Activated CD4-positive, alpha-beta T cell treated with anti-CD3 and anti-CD28 coated beads, Interleukin-2, Interleukin-6, amounts not matched to agents 100 ng/mL and 50 ng/mL, durations not matched to agents 16 hours and 8 hours (primary cell): ENCODE measurements around the gene GH2.
"Not testable (repeated sequence)": the region's sequence is repeated elsewhere in the genome, so short reads cannot be mapped to it uniquely, and the experiment has no call there.

ENCODE experiments used
- DNase-seq: peaks from one replicate; pipeline ENCODE4 v3.0.0-alpha.2; 2020

Gene GH2

DNA sequence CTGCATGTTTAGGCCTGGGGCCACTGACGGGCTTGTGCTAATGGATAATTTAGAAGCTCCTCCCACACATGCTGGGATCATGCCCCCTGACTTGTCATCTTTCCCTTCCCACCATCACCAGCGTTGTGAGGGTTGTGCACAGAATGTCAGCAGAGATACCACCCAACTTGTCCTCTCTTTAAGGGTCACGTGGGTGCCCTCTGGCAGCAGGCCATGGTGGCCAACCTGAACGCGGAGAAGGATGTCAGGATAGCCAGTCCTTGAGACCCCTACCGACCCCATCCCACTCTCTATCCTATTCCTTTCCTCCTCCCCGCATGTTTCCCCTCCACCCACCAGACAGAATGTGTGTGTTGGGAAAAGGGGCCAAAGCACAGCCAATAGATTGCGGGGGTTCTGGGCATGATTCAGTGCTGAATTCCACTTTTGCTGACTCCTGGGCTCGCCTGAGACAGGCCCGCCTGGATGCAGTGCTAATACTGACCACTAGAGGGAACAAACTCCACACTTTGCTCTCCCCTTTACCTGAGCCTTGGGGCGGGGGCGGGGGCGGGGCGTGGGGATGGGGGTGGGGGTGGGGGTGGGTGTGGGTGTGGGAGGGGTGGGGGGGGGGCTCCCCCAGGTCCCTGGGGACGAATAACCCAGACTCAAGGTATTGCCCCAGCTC, at the start of gene GH2:
GH2 (minus strand) TSS at position 10 of the 667 bp plus-strand sequence. CDS start 143 bp downstream, outside the sequence.
- peak; percentile 70 for DNase-seq

DNA sequence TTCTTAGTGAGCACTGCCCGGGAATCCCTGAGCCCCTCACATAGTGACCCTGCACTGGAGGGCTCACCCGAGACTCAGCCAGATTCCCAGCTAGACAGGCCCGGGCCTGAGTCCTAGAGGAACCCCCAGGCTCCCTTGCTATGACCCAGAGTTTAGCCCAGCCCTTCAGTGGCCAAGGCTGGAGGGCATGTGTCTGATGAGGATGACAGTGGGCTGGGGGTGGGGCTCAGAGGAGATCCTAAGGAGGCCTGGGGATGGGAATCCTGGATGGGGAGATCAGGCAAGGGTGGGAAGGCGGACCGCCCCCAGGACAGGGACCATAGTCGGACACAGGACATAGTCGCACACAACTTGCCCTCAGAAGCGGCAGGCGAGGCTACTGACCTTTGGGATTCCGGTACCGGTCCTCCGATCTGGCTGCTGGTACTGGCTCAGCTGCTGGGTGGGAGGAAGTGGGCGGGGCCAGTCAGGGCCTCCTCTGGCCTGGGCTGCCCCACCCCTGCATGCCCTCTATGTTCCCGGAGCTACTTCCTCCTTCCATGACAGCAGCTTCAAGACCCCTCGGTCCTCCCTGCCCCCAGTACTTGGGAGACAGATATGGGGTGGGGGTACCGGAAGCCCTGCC, 49.3 kb upstream of the GH2 start:
- peak; percentile 66 for DNase-seq

DNA sequence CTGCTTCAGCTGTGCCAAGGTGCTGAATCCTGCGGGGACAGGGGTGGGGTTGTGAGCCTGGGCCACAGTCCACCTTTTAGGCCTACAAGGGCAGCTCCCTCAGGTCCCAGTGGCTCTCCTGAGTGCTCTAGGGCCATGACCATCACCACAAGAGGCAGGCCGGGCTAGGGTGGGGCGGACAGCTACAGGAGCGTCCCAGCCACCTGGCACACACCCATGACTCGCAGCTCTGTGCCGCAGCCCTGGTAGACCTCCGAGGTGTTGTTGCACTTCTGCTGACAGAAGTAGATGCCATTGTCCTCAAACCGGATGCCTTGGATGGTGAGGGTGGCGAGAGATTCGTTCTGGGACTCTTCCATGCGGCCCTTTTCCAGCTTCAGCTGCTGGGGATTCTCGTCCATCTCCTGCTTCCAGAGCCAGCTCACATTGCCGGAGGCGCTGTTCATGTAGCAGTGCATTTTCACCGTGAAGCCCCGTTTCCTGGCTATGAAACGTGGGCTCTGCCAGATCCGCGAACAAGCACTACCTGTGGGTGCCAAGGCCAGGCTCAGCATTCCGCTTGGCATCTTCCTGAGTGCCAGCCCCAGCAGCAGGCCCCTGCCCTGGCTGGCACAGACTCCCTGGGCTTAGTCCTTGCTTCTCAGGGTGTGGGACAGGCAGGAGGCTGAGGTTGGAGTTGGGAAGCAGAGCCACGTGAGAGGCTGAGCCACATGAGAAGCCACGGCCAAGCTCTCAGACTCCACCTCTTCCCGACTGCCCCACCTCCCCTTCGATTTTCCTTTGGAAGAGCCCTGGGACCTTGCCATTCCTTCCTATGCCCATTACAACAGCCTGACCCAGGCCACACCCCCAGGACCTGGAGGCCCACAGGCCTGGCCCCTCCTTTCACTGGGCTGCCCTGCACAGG, 48.4 kb upstream of the GH2 start:
- no peak for DNase-seq

DNA sequence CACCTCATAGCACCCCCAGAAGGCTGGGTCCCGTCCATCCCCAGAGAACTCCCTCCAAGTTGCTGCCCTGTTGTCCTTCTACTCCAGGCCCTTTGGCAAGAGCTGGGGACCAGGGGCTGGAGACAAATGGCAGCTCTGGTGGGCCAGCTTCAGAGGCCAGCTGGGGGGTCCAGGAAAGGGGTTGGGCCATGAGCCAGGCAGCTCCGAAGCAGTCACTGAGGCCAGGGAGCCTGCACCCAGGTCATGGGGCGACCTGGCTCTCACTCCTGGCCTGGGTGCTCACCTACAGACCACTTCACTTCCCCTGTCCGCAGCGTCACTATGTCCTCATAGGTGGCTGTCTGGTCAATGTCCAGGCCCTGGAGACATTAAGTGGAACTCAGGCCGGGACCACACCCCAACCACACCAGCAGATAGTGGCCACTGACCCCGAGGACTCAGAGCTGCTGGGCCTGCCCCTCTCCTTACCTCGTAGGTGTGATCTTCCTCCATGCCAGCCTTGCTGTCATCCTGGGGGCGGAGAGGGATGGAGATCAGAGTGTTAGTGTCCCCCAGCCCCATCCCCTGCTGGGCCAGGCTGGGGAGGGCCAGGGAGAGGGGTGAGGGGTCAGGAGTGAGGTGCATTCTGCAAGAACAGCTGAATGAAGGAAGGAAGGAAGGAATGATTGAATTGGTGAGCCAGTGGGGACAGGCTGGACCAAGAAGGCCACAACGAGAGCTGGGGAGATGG, 47.4 kb upstream of the GH2 start:
- DNase-seq: no peak

DNA sequence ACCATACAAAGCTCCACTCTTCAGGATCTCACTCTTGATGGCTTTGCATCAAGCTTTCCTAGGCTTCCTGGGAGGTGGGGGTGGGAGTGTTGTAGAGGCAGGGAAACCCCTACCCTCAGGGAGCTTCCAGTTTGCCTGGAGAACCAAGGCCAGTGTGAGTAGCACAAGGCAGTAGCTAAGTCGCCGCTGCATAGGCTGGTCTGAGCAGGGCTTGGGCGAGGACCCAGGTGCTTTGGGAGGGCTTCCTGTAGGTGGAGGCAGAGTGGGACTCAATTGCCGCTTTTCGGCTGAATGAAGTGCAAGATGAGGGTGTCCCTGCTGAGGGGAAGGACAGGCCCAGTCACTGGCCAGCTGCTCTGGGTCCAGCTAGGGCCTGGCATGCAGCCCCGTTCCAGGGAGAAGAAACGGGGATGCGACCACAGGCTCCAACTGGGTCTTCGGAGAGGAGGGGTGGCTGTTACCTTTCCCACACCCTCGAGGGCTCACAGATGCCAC, 46.5 kb upstream of the GH2 start:
- no peak for DNase-seq

DNA sequence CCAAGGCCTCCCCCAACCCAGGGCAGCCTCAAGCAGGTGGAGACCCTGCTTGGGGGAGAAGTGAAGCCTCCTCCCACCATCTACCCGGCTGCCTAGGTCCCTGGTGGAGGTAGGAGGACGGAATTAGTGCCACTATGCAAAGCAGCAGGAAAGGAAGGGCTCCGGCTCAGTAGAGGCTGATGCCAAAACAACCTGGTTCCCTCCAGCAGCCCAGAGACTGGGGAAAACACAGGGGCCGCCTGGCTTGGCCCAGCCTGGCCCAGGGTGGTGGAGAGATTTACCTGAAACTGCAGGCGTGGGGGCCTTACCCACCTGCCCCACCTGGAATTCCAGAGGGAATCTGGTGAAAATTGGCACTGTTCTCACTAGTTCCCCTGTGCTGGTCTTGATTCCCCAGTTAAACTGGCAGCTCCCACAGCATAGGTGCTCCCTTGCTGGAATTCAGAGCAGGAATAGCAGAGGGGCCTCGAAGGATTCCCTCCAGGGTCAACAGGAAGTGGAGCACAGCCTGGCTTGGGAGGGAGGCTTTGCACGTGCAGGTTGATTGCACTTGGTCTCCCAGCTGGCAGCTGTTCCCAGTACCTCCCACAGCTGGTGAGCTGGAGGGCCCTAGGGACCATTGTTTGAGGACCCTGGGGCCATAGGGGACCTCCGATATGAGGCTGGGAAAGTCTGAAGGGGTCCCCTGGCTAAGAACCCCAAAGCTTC, 45.9 kb upstream of the GH2 start:
- DNase-seq: no peak

DNA sequence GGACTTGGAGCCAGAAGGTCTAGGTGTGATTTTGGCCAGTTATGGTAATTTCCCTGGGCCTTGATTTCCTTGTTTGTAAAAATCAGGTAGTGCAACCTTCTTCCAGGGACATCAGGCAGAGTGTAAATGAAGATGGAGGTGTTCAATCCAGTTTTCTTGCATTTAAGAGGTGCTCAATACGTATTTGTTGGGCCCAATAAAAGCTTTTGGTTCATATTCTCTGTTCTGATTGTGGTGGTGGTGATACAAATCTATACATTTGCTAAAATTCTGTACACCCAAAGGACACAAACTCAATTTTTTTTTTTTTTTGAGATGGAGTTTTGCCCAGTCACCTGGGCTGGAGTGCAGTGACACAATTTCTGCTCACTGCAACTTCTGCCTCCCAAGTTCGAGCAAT, 44.4 kb upstream of the GH2 start:
- DNase-seq: no peak

DNA sequence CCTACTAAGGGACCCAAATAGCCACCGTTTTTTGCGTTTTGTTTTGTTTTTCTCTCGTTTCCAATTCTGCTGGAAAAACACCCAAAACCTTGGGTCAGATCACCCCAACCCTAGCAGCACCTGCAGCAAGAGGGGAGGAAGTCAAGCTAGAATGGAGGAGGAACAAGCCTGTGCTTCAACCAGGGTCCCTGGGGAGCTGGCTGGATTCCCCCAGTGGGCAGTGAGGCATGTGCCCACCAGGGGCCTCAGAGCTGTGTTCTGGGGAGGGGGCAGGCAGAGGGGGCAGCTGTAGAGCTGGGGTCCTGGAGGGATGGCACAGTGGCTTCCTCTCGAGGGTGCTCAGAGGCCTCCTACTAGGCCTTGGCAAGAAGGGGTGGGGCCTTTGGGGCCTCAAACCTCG, 43.9 kb upstream of the GH2 start:
- no peak for DNase-seq

DNA sequence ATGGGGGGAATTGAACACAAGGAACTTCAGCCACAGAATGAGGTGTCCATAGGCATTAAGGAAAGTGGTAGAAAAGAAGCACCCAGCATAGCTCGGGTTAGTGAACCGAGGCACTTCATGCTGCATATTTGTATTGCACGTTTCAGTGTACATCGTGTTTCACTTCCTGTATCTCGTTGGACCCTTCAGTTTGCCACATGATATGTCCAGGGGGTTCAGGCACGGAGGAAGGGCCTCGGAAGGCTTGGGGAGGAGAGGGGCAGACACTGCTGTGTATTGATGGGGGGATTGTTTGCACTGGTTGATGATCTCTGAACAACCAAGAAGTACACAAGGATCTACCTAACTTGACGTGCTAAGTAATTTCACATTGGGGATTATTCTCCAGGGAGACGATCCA, 40.7 kb upstream of the GH2 start:
- DNase-seq: not testable (repeated sequence)

DNA sequence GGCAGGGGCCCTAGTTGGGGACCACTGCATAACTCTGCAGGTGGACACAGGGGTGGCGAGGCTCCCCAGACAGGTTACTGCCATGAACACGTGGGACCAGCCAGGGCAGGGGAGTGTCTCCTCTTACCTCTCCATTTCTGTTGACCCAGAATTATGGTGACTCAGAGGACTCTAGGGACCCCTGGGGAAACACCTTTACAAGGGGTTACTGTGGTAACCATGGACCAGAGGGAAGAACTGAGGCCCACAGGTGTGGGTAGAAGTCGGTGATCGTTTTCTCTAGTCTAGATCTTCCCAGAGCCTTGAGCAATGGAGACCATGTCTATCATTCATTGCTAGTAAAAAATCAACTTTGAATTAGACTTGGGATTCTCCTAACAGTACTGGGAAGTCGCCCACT, 39.0 kb upstream of the GH2 start:
- DNase-seq: not testable (repeated sequence)

DNA sequence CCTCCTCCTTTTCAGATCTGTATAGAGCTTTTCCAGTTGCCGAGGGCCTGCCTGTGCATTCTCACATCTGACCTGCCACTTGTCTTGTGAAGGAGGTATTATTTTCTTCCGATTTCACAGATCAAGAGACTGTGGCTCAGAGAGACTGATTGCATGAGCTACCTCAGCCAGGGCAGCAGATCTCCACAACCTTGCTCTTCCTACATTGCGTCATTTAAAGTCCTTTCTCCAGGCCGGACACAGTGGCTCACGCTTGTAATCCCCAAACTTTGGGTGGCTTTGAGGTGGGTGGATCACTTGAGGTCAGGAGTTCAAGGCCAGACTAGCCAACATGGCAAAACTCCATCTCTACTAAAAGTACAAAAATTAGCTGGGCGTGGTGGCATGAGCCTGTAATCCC, 38.3 kb upstream of the GH2 start:
- DNase-seq: not testable (repeated sequence)

DNA sequence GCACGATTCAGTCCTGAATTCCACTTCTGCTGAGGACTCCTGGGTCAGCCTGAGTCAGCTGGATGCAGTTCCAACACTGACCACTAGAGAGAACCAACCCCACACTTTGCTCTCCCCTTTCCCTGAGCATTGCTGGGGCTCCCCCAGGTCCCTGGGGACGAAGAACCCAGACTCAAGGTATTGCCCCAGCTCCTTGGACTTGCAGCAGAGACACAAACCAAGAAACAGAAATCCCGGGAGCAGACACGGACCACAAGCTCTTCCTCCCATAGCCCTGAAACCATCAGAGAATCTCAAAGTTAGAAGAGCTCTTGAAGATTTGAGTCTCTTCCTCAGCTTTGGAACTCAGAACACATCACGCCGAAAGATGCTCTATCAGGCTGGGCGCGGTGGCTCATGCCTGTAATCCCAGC, 37.6 kb upstream of the GH2 start:
- DNase-seq: peak; percentile 81

DNA sequence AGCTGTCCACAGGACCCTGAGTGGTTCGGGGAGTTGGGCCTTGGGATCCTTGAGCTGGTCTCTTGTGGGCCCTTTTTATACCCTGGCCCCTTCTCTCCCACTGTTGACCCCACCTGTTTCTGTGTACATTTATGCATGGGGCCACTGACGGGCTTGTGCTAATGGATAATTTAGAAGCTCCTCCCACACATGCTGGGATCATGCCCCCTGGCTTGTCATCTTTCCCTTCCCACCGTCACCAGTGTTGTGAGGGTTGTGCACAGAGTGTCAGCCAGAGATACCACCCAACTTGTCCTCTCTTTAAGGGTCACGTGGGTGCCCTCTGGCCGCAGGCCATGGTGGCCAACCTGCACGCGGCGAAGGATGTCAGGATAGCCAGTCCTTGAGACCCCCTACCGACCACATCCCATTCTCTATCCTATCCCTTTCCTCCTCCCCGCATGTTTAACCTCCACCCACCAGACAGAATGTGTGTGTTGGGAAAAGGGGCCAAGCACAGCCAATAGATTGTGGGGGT, 37.1 kb upstream of the GH2 start, which contains the start of gene GH1:
GH1 (minus strand) TSS at position 51 of the 517 bp plus-strand sequence. CDS start 63 bp downstream, outside the sequence.
- not testable (repeated sequence) for DNase-seq

DNA sequence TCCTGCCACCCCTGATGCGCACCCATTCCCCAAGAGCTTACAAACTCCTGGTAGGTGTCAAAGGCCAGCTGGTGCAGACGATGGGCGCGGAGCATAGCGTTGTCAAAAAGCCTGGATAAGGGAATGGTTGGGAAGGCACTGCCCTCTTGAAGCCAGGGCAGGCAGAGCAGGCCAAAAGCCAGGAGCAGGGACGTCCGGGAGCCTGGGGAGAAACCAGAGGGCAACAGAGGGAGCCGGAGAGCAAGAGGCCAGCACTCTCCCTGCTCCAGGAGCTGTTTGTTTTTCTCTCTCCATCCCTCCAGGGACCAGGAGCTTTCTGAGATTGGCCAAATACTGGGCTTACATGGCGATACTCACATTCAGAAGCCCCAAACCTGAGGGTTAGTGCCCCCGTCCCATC, 36.6 kb upstream of the GH2 start:
- DNase-seq: no peak

DNA sequence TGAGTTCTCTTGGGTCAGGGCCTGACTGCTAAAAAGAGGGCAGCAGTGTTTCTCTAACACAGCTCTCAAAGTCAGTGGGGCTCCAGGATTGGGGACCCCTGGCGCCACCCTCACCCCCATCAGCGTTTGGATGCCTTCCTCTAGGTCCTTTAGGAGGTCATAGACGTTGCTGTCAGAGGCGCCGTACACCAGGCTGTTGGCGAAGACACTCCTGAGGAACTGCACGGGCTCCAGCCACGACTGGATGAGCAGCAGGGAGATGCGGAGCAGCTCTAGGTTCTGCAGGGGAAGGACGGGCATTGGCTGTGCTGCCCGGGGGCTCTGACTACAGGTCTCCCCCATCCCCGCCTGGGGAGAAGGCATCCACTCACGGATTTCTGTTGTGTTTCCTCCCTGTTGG, 35.9 kb upstream of the GH2 start:
- no peak for DNase-seq

DNA sequence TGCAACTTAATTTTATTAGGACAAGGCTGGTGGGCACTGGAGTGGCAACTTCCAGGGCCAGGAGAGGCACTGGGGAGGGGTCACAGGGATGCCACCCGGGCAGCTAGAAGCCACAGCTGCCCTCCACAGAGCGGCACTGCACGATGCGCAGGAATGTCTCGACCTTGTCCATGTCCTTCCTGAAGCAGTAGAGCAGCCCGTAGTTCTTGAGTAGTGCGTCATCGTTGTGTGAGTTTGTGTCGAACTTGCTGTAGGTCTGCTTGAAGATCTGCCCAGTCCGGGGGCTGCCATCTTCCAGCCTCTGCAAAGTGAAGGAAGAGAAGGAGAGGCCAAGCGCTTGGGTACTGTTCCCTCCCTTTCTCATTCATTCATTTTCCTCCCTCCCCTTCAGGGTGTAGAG, 35.5 kb upstream of the GH2 start:
- not testable (repeated sequence) for DNase-seq

DNA sequence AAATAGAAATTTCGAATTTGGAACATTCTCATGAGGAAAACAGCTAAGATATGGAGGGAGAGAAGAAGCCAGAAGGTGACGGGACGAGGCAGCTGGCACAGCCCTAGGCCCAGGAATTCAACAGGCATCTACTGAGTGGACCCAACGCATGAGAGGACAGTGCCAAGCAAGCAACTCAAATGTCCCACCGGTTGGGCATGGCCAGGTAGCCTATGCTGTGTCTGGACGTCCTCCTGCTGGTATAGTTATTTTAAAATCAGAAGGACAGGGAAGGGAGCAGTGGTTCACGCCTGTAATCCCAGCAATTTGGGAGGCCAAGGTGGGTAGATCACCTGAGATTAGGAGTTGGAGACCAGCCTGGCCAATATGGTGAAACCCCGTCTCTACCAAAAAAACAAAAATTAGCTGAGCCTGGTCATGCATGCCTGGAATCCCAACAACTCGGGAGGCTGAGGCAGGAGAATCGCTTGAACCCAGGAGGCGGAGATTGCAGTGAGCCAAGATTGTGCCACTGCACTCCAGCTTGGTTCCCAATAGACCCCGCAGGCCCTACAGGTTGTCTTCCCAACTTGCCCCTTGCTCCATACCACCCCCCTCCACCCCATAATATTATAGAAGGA, 34.9 kb upstream of the GH2 start:
- no peak for DNase-seq

DNA sequence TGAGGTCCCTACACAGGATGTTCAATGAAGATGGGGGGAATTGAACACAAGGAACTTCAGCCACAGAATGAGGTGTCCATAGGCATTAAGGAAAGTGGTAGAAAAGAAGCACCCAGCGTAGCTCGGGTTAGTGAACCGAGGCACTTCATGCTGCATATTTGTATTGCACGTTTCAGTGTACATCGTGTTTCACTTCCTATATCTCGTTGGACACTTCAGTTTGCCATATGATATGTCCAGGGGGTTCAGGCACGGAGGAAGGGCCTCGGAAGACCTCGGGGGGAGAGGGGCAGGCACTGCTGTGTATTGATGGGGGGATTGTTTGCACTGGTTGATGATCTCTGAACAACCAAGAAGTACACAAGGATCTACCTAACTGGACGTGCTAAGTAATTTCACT, 34.0 kb upstream of the GH2 start:
- DNase-seq: not testable (repeated sequence)

DNA sequence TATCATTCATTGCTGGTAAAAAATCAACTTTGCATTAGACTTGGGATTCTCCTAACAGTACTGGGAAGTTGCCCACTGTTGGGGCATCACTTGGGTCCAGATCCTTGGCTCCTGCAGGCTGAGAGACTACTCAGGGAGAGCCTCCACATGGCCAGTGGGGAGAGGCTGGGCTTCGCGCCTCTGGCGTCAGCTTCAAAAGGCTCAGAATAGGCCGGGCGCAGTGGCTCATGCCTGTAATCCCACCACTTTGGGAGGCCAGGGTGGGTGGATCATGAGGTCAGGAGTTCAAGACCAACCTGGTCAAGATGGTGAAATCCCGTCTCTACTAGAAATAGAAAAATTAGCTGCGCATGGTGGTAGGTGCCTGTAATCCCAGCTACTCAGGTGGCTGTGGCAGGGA, 32.7 kb upstream of the GH2 start:
- DNase-seq: no peak

DNA sequence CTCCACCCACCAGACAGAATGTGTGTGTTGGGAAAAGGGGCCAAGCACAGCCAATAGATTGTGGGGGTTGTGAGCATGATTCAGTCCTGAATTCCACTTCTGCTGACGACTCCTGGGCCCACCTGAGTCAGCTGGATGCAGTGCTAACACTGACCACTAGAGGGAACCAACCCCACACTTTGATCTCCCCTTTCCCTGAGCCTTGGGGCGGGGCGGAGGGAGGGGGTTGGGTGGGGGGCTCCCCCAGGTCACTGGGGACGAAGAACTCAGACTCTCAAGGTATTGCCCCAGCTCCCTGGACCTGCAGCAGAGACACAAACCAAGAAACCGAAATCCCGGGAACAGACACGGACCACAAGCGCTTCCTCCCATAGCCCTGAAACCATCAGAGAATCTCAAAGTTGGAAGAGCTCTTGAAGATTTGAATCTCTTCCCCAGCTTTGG, 29.9 kb upstream of the GH2 start:
- peak; percentile 64 for DNase-seq

DNA sequence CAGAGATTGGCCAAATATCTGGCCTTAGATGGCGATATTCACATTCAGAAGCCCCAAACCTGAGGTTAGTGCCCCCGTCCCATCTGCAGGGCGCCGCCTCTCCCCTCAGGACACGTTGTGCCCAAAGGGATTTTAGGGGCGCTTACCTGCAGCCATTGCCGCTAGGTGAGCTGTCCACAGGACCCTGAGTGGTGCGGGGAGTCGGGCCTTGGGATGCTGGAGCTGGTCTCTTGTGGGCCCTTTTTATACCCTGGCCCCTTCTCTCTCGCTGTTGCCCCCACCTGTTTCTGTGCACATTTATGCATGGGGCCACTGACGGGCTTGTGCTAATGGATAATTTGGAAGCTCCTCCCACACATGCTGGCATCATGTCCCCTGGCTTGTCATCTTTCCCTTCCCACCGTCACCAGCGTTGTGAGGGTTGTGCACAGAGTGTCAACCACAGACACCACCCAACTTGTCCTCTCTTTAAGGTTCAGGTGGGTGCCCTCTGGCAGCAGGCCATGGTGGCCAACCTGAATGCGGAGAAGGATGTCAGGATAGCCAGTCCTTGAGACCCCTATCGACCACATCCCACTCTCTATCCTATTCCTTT, 29.4 kb upstream of the GH2 start, which contains the start of gene CSHL1:
CSHL1 (minus strand) TSS at position 218 of the 595 bp plus-strand sequence; CDS start at position 156, 62 bp downstream.
- no peak for DNase-seq
